ENCODE data around the gene MARS1. TPM values are rescaled to one million over a fixed set of nuclear protein-coding genes. Genes with fewer than 3 reads are reported as not detected.

Gene MARS1
- total RNA-seq, 2 experiments from 2014 or later = 283 to 384 TPM

DNA sequence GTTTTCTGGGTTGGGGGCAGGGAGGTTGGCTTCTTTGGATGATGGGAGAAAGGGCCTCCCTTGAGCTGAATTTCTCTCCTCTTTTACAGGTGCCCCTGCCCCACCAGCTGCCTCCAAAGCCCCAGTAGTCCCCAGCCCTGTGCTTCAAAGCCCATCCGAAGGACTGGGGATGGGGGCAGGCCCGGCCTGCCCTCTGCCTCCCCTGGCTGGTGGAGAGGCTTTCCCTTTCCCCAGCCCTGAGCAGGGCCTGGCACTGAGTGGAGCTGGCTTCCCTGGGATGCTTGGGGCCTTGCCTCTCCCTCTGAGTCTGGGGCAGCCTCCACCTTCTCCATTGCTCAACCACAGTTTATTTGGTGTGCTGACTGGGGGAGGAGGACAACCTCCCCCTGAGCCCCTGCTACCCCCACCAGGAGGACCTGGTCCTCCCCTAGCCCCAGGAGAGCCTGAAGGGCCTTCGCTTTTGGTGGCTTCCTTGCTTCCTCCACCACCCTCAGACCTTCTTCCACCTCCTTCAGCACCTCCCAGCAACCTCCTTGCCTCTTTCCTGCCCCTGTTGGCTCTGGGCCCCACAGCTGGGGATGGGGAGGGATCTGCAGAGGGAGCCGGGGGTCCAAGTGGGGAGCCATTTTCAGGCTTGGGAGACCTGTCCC, 38.7 kb downstream of the MARS1 start:
- ATAC-seq (no peak), DNase-seq (no peak)
- H3K4me1 Mint-ChIP-seq = peaks cover 24% of the 10 kb centered on the region
- no peaks in the 10 kb centered on the region for H3K9me3 Mint-ChIP-seq (ENCODE audit: low read depth)
- CTCF ChIA-PET = no interaction called here
- no peak overlapping the region for H3K4me3 Mint-ChIP-seq
- H3K36me3 Mint-ChIP-seq = peaks cover 26% of the 10 kb centered on the region
- no peaks in the 10 kb centered on the region for H3K27me3 Mint-ChIP-seq
- no peak overlapping the region for H3K27ac Mint-ChIP-seq

DNA sequence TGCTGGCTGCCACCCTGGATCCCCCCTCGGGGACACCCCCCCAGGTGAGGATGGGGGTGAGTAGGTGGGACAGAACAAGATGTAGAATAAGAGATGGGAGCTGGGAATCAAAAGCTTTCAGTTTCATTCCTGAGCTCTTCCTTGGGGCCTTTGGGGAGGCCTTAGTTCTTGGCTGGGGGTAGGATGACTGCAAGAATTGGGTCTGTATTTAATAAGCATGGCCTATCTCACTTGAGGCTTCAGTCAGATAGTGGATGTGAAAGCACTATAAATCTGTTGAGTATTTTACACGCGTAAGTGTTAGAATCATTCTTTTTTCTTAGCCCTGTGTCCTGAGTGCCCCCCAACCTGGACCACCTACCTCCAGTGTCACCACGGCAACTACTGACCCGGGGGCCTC, 39.3 kb downstream of the MARS1 start:
- CTCF ChIA-PET = no interaction called here
- H3K9me3 Mint-ChIP-seq (ENCODE audit: low read depth) = no peaks in the 10 kb centered on the region
- no peaks in the 10 kb centered on the region for H3K27me3 Mint-ChIP-seq
- DNase-seq (no peak), ATAC-seq (no peak)
- H3K4me3 Mint-ChIP-seq = no peak overlapping the region
- peaks cover 31% of the 10 kb centered on the region for H3K36me3 Mint-ChIP-seq
- H3K27ac Mint-ChIP-seq = no peak overlapping the region
- H3K4me1 Mint-ChIP-seq = peaks cover 18% of the 10 kb centered on the region

DNA sequence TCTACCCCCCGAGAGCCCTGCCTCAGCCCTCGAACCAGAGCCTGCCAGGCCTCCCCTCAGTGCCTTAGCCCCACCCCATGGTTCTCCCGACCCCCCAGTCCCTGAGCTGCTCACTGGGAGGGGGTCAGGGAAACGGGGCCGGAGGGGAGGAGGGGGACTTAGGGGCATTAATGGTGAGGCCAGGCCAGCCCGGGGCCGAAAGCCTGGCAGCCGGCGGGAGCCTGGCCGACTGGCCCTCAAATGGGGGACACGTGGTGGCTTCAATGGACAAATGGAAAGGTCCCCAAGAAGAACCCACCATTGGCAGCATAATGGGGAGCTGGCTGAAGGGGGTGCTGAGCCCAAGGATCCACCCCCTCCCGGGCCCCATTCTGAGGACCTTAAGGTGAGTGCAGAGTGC, 40.3 kb downstream of the MARS1 start:
- Mint-ChIP-seq H3K4me1 (peaks cover 17% of the 10 kb centered on the region), H3K36me3 (peaks cover 37% of the 10 kb centered on the region), H3K9me3 (ENCODE audit: low read depth) (no peaks in the 10 kb centered on the region), H3K27ac (no peak overlapping the region), H3K4me3 (no peak overlapping the region), H3K27me3 (no peaks in the 10 kb centered on the region)
- CTCF ChIA-PET = no interaction called here
- DNase-seq (no peak), ATAC-seq (no peak)

DNA sequence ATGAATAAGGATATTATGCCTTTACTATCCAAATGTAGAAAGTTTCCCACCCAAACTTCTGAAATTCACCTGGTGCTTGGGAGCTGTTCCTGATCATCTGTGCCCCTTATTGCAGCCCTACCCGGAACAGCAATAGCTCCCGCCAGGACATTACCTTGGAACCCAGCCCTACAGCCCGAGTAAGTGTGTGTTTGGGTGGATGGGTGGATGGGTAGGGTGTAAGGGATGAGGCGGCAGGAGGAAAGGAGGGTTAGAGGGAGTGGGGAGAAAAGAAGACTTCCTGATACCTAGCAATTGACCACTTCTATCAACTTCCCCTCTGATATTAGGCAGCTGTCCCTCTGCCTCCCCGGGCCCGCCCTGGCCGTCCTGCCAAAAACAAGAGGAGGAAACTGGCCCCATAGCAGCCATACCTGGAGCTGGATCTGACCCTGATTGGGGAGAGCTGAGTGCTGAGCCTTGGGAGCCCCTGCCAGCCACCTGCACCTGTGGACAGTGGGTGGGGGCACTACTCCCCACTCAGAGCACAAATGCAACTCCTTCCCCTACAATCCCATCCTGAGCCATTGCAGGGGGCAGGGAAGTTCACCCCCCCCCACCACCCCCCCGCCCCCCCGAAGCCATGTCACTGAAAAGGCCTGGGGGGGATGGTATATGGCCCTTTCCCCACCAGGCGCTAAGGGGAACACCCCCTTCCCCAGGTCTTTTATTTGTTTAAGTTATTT, 41.1 kb downstream of the MARS1 start:
- no peaks in the 10 kb centered on the region for H3K9me3 Mint-ChIP-seq (ENCODE audit: low read depth)
- ATAC-seq (no peak), DNase-seq (no peak)
- peaks cover 9% of the 10 kb centered on the region for H3K4me1 Mint-ChIP-seq
- H3K27ac Mint-ChIP-seq = no peak overlapping the region
- H3K4me3 Mint-ChIP-seq = no peak overlapping the region
- no peaks in the 10 kb centered on the region for H3K27me3 Mint-ChIP-seq
- CTCF ChIA-PET = no interaction called here
- peaks cover 40% of the 10 kb centered on the region for H3K36me3 Mint-ChIP-seq

DNA sequence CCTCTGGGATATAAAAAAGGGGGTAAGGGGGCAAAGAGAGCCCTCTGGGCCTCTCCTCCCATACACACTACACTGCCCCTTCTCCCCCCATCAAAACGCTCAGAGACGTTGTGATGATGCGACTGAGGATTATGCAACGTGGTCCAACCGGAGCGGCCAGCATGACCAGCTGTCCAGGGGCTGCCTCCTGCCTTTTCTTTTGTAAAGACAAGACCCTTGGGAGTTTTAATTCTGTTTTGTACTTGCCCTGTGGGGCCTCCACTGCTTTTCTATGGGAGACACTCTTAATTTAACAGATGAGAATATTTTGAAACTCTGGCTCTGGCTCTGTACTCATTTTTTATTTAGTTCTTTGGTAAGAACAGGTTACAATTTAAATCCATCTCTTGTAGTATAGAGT, 42.0 kb downstream of the MARS1 start:
- no peaks in the 10 kb centered on the region for H3K9me3 Mint-ChIP-seq (ENCODE audit: low read depth)
- H3K27me3 Mint-ChIP-seq = no peaks in the 10 kb centered on the region
- CTCF ChIA-PET = interaction anchor here (1.5 kb wide), 1 partner anchor 10 kb away, joined by 5 read pairs; no protein-coding TSS in a partner anchor
- H3K27ac Mint-ChIP-seq = no peak overlapping the region
- ATAC-seq (no peak), DNase-seq (no peak)
- H3K36me3 Mint-ChIP-seq = peaks cover 39% of the 10 kb centered on the region
- peaks cover 3% of the 10 kb centered on the region for H3K4me1 Mint-ChIP-seq
- no peak overlapping the region for H3K4me3 Mint-ChIP-seq

DNA sequence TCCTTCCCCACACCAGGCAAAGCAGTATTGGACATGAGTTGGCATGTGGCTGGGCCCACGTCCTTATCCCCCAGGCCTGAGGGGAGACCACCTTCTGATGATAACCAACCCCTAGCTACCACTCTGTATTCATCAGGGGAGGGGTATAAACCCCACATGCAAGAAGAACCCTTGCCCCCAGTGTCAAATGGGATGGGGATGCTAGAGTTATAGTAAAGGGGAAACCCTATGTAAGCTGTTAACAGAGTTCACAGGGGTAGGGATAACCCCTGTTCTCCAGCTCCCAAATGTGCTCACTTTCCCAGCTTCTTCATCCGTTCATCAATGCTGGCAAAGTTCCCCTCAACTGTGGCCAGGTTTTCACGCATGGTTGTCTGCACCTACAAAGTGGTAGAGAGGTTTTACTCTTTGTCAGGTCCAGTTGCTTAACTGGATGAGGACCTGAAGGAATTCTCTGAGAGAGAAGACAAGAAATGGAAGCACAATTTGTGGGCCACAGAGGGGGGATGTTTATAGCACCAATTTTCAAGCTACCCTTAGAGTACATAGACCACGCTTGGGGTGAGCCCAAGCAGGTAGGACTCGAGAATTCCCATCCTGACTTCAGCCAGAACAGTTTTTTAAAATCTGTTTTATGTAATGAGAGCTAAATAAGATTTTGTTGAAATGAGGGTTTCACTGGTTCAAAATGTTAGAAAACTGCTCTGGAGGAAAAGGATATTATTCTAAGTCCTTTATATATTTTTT, 42.7 kb downstream of the MARS1 start:
- no peak for DNase-seq
- H3K27ac Mint-ChIP-seq = no peak overlapping the region
- ATAC-seq = no peak
- no peaks in the 10 kb centered on the region for H3K9me3 Mint-ChIP-seq (ENCODE audit: low read depth)
- H3K4me3 Mint-ChIP-seq = no peak overlapping the region
- H3K27me3 Mint-ChIP-seq = no peaks in the 10 kb centered on the region
- peaks cover 42% of the 10 kb centered on the region for H3K36me3 Mint-ChIP-seq
- CTCF ChIA-PET = interaction anchor here (0.8 to 1.5 kb wide), 2 partner anchors 10 to 75 kb away, joined by 3 to 5 read pairs; no protein-coding TSS in a partner anchor
- H3K4me1 Mint-ChIP-seq = no peaks in the 10 kb centered on the region

DNA sequence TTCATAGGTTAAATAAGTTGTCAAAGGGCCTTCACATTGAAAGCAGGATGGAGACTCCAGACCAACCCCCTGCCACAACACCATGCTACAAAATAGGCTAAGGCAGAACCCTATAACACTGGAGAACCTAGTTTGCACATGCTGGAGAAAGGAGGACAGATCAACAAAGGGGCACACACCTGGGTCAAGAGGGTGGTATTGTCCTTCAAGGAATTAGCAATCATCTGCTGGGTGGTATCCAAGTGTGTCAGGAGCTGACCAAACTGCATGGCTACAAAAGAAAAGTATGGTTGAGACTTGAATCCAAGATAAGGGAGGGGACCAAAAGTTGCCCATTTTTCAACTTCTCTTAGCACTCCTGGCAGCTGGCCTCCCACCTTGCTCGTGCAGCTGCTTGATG, 44.0 kb downstream of the MARS1 start:
- Mint-ChIP-seq H3K36me3 (peaks cover 44% of the 10 kb centered on the region), H3K4me3 (no peak overlapping the region), H3K27ac (no peak overlapping the region), H3K27me3 (no peaks in the 10 kb centered on the region), H3K9me3 (ENCODE audit: low read depth) (no peaks in the 10 kb centered on the region), H3K4me1 (no peaks in the 10 kb centered on the region)
- ATAC-seq = no peak
- CTCF ChIA-PET = no interaction called here
- no peak for DNase-seq

DNA sequence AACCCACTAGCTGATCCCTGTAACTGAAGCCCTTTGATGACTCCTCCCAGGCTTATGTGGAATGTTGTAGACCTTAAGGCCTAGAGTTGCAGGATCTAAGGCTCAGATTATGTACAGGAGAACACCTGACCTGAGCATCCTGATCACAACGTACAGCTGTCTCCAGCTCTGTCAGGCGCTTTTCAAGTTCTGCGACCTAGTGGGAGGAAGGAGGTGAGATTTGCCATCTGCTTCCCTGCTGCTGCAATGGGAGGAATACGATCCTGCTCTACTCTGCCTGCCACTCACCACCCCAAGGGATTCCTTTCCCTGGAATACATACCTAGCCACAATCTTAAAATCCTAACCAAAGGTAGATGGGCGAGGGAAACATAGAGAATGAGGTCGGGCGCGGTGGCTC, 45.2 kb downstream of the MARS1 start:
- H3K27ac Mint-ChIP-seq = no peak overlapping the region
- no peaks in the 10 kb centered on the region for H3K27me3 Mint-ChIP-seq
- H3K9me3 Mint-ChIP-seq (ENCODE audit: low read depth) = no peaks in the 10 kb centered on the region
- H3K4me3 Mint-ChIP-seq = no peak overlapping the region
- CTCF ChIA-PET = no interaction called here
- peaks cover 41% of the 10 kb centered on the region for H3K36me3 Mint-ChIP-seq
- no peak for ATAC-seq
- H3K4me1 Mint-ChIP-seq = no peaks in the 10 kb centered on the region
- no peak for DNase-seq

DNA sequence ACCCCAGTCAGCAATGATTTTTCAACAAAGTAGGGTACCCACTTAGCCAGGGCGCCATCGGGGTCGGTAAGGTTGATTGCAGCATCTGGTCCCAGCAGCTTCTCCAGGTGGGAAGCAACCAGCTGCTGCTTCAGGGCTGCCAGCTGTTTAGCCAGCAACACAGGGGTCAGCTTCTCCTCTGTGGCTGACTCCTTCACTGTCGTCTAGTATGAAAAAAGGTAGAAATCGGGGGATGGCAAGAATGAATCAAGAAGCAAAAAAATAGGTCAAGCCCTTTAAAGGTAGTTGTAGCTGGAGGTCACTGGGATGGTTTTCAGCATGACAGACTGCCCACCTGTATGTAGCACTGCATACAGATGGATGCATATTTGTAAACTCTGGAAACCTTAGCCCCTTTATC, 46.4 kb downstream of the MARS1 start:
- Mint-ChIP-seq H3K9me3 (ENCODE audit: low read depth) (no peaks in the 10 kb centered on the region), H3K4me1 (no peaks in the 10 kb centered on the region), H3K4me3 (no peak overlapping the region), H3K36me3 (peaks cover 40% of the 10 kb centered on the region), H3K27ac (no peak overlapping the region), H3K27me3 (no peaks in the 10 kb centered on the region)
- no peak for ATAC-seq
- CTCF ChIA-PET = interaction anchor here (0.5 to 1.0 kb wide), 2 partner anchors 78 to 1142 kb away, joined by 3 read pairs; no protein-coding TSS in a partner anchor
- DNase-seq = no peak

DNA sequence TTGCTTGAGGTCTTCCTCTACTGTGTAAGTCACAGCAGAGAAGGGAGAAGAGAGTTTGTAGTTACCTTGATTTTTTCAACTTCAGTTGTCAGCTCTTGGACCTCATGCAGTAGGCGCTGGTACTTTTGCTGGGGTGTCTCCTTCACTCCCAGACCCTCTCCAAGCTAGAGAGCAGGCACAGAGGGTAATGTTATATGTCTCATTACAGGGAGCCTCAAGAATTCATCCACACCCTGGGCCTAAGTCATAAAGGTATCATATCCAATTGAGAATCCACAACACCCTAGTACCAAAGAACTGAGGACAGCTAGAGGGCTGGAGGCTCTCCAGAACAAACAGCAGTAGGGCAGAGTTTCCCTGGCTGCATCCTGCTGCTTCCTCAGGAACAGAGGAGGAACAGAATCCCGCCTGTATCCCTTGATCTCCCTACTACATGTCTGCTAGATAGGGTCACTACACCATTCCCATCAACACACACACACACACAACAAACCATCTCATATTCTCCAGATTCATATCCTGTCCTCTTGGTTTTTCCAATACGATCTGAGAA, 47.2 kb downstream of the MARS1 start:
- peaks cover 39% of the 10 kb centered on the region for H3K36me3 Mint-ChIP-seq
- CTCF ChIA-PET = interaction anchor here (1.0 kb wide), 1 partner anchor 79 kb away, joined by 3 read pairs; no protein-coding TSS in a partner anchor

DNA sequence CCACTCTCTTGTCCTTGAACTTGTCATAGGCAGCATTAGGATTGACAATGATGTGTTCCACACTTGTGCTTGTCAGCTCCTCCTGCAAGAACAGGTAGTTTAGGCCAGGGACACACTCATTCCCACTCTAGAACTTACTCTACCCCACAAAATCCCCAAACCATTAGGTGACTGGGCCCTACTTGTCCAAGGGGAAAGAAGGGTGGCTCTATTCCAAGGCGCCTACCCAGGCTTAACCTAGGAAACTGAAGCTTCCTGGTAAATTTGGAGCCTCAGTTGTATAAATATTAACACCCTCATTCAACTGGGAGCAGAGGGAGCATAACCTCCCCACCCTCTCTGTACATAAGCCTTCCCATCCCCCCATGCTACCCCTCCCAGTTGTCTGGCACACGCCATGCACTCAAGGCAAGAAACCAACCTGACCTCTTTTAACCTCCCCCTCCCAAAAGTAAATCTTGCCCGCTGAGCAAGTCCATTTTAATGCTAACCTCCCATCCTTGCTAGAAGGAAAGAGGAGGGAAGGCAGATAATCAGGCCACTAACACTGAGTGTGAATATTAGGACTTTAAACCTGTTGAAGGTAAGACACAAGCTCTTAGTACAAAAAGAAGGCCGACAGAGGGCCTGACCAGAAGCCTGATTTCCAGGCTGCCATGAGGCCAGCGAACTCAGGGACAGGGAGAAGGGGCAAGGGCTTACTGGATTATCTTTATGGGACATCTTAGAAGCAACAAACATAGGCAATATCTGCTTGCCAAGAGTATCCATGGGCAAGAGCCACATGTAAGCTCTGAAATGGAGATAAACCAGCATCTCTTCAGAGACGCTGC, 48.1 kb downstream of the MARS1 start:
- Mint-ChIP-seq H3K27ac (no peak overlapping the region), H3K4me3 (no peak overlapping the region), H3K27me3 (no peaks in the 10 kb centered on the region), H3K9me3 (ENCODE audit: low read depth) (no peaks in the 10 kb centered on the region), H3K4me1 (no peaks in the 10 kb centered on the region), H3K36me3 (peaks cover 36% of the 10 kb centered on the region)
- CTCF ChIA-PET = interaction anchor here (1.2 to 2.2 kb wide), 2 partner anchors 11 to 60 kb away, joined by 3 to 6 read pairs; partner anchors contain the start of gene DCTN2
- ATAC-seq = no peak
- no peak for DNase-seq

More for the DNA sequence above, 47.2 kb downstream of the MARS1 start:
- no peaks in the 10 kb centered on the region for H3K27me3 Mint-ChIP-seq
- no peaks in the 10 kb centered on the region for H3K9me3 Mint-ChIP-seq (ENCODE audit: low read depth)
- H3K4me1 Mint-ChIP-seq = no peaks in the 10 kb centered on the region
- no peak for DNase-seq
- H3K27ac Mint-ChIP-seq = no peak overlapping the region
- no peak overlapping the region for H3K4me3 Mint-ChIP-seq
- ATAC-seq = no peak

DNA sequence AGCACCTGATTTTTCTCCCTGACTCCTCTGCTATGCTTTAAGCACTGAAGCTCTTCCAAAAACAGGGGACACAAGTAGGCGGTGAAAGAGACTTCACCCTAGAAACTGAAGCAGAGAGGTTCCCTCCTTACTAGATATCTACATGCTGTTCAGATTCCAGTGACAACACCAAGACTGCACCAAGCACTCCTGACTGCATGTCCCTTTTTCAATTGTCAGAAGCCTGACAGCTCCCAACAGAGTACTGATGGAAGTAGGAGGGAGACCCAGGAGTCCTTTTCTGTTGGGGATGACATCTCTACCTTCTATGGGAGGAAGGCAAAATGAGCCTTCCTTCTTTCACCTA, 48.7 kb downstream of the MARS1 start:
- no peaks in the 10 kb centered on the region for H3K27me3 Mint-ChIP-seq
- no peak overlapping the region for H3K4me3 Mint-ChIP-seq
- peaks cover 34% of the 10 kb centered on the region for H3K36me3 Mint-ChIP-seq
- H3K9me3 Mint-ChIP-seq (ENCODE audit: low read depth) = no peaks in the 10 kb centered on the region
- no peak overlapping the region for H3K27ac Mint-ChIP-seq
- no peak for DNase-seq
- no peaks in the 10 kb centered on the region for H3K4me1 Mint-ChIP-seq
- CTCF ChIA-PET = interaction anchor here (1.2 to 2.2 kb wide), 2 partner anchors 10 to 60 kb away, joined by 3 to 6 read pairs; partner anchors contain the start of gene DCTN2
- ATAC-seq = no peak
